Endothelial cell of coronary artery (primary cell): ENCODE measurements around the gene EPG5. TPM values are rescaled to one million over a fixed set of nuclear protein-coding genes. Genes with fewer than 3 reads are reported as not detected.

Source experiments
- total RNA-seq: library from RNA; depleted of rRNA; stranded (reverse); fragments of >200 nt; gene quantifications from 2 replicates; pipeline ENCODE4 v1.2.3, GENCODE V29; 2014

The EPG5 gene
- 13.3 and 22.0 TPM in 2 replicates for total RNA-seq

GRCh38 chr18:45967007-45967706 is at the start of gene EPG5:
TSS of gene EPG5 (minus strand) at chr18:45967329. CDS start at chr18:45967239, 90 bp downstream.

GRCh38 chr18:45825258-45826044 is 141.7 kb downstream of the EPG5 start, which contains the start of gene SIGLEC15:
TSS of gene SIGLEC15 (plus strand) at chr18:45825675. CDS start at chr18:45825729, 54 bp downstream.

Other genes with a start within 250 kb of the EPG5 start
- gene SLC14A1, start 243.1 kb downstream of the EPG5 start, total RNA-seq: 0.09 and 0.56 TPM in 2 replicates
- under 0.01 TPM in 1 of 2 replicates, not detected in the other for gene SIGLEC15, start 141.7 kb downstream of the EPG5 start, total RNA-seq
- 4.8 TPM in 2 replicates for gene PSTPIP2, start 104.9 kb upstream of the EPG5 start, total RNA-seq
- 619 and 862 TPM in 2 replicates for gene ATP5F1A, start 131.0 kb upstream of the EPG5 start, total RNA-seq
- 36.8 and 39.7 TPM in 2 replicates for gene HAUS1, start 137.1 kb upstream of the EPG5 start, total RNA-seq